OCI-M1 (cell line): ENCODE data around the gene MTMR4.
"Not testable (repeated sequence)": the region's sequence is repeated elsewhere in the genome, so short reads cannot be mapped to it uniquely, and the experiment has no call there.

ENCODE experiments used
- DNase-seq: peaks from one replicate; lab custom pipeline; 2025; lab: John Stamatoyannopoulos, UW

The MTMR4 gene

DNA sequence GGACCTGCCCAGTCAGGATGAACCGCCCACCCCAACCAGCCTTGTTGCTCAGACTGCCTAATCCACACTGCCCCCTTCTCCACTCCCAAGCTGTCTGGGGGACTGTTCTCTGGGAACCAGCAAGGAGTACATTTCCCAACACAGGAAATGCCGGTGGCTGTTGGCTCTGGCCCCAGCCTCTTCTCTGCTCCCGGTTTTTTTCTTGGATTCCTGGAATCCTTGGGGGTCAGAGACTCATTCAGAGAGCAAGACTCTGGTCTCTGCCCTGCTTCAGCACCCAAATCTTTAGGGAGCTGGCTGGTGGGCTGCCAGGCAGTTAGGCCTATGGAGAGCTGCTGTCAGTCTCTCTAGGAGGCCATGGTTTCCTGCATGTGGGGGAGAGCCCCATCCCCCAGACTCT, 10.8 kb upstream of the MTMR4 start:
- no peak for DNase-seq

GRCh38 chr17:58521680-58522079, 7.2 kb upstream of the MTMR4 start:
- DNase-seq = no peak

GRCh38 chr17:58520843-58521430, 6.5 kb upstream of the MTMR4 start:
- DNase-seq = peak; percentile 78

- peak; percentile 100 for DNase-seq
These were observed 3.6 kb upstream of the MTMR4 start for GRCh38 chr17:58517928-58518609.

DNA sequence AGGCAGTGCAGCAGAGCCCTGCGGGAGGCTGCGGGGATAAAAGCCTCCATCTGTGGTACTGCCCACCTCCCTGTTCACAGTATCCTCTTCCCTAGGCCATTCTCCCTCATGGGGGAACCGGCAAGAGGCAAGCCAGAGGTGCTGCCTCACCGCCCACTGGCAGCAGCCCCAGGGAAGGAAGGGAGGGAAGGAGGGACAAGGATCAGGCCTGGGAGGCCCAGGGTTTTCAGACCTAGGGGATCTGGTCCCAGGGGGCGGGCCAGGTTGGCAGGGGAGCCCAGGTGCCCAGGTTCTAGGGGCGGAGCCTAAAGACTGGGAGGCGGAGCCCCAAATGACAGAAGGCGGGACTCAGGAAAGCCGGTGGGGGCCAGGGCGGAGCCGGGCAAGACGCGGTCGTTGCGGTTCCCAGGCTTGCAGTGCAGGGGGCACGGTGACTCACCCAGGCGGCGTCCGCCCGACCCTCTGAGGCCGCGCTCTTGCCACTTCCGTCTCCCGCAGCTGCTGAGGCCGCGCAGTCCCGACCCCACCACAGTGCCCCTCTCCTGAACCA, 3.0 kb upstream of the MTMR4 start:
- DNase-seq = no peak

DNA sequence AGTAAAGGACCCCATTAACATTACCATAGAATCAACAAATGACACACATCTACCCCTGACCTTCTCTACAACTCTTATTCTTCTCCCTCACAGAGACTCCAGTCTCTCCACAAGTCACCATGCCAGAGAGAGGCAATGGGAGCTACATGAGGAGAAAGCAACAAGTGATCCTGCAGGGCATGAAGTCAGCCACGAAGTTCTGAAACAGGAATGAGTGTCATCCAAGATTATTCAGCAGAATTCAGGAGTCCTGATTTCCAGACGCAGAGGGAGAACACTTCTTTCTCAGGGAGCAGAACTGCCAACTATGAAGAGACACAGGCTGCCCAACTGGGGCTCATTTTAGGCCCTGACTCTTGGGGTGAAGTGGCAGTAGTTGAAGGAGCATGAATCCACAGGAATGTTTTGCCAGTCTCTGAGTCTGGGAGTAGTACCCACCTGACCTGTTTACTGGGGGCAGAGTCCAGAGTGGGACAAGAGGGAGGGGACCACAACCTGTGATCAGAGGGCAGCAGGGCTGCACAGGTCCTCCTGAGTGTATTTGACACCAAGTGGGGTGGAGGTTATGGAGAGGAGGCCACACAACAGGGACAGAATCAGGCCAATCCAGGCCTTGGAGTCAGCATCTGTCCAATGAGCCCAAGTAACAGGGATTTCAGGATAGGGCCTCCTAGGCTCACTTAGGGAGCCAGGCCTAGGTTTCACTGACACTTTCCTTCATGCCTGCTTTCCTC, 2.4 kb upstream of the MTMR4 start:
- no peak for DNase-seq

- no peak for DNase-seq
These were observed 848 bp upstream of the MTMR4 start for GRCh38 chr17:58515286-58515685.

DNA sequence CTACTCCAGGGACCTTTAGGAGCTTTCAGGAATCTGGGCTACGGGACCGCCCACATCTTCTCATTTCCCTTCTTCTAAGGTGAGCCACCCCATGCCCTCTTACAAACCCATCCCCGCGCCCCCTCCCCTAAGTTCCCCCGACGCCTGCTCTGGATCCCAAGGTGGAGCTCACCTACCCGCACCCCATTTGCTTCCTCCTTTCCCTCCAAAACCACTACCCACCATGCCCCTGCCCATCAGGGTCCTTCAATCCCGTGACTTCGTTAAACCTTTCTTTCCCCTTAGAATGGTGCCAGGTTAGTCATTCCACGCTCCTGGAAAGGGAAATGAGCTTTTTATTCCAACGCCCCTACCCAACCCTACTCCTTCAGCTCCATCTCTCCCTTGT, 326 bp upstream of the MTMR4 start:
- no peak for DNase-seq

DNA sequence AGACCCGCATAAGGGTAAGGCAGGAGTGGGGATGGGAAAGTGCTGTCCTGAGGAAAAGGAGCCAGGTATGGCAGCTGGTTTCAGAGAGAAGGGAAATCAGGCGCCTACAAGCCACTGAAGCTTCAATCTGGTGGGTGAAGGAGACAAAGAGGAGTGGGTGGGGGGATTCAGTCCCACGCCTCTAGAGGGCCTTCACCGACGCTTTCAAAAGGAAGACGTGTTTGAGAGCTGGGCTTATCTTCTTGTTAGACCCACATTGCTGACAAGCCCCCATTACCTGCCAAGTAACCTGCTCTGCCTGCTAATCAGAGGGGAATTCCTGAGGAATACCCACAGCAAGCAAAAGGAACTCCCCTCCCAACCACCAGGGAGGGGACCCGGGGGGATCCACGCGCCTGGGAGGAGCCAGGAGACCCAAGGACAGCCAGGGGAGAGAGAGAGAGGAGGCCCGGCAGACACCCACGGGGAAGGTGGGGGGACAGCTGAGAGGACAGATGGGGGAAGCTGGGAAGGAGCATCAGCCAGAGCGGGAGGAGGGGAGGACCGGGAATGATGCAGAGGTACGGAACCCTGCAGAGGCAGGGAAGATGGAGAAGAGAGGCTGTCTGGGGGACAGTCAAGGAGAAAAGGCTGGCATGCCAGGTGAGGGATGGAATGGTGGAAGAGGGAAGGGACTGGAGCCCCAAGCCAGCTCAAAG, 1.0 kb downstream of the MTMR4 start:
- DNase-seq = no peak

DNA sequence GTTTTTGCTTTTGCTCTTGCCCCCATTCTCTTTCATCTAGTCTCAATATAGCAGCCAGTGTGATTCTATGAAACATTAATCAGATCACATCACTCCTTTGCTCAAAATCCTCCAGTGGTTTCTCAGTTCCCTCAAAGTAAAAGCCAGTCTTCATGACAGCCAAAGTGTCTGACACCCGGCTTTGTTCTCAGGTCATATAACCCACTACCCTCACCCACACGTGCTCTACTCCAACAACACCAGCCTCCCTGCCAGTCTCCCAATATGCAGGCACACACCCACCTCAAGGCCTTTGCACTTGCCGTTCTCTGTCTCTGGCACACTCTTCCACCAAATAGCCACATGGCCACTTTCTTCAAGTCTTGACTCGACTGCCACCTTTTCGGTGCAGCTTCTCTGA, 4.4 kb downstream of the MTMR4 start:
- no peak for DNase-seq

GRCh38 chr17:58508341-58509067, 5.9 kb downstream of the MTMR4 start:
- DNase-seq = no peak

- DNase-seq = no peak
These were observed 7.3 kb downstream of the MTMR4 start for GRCh38 chr17:58507123-58507634.

DNA sequence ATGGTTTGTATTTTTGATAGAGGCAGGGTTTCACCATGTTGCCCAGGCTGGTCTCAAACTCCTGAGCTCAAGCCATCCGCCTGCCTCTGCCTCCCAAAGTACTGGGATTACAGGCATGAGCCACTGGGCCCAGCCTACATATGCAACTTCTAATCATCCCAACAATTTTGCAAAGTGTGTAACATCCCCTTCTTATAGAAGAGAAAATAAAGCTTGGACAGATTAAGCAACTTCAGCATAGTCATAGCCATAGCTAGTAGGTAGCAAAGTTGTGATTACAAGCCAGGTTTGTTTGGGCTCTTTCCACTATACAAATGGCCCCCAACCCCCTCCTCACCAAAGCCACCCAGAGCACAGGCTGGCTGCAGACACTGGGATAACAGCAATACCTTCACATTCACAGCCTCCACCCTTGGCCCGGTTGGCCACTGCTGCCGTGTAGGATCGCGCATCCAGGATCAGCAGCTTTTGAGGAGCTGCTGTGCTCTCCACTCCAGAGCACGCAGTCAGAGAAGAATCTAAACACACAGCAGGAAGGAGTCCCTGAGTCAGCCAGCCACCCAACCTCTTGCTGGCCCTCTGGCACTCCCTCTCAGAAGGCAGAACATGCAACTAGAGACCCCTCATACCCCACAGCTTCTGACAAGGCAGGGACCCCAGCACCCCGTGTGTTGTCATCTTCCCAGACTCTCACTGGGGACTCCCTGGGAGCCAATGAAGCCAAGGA, 7.9 kb downstream of the MTMR4 start:
- DNase-seq = no peak

GRCh38 chr17:58504826-58505351, 9.5 kb downstream of the MTMR4 start:
- DNase-seq = no peak

GRCh38 chr17:58503866-58504265, 10.6 kb downstream of the MTMR4 start:
- no peak for DNase-seq

- not testable (repeated sequence) for DNase-seq
These were observed 11.3 kb downstream of the MTMR4 start for GRCh38 chr17:58503134-58503533.

- no peak for DNase-seq
These were observed 13.0 kb downstream of the MTMR4 start for GRCh38 chr17:58501451-58501850.

DNA sequence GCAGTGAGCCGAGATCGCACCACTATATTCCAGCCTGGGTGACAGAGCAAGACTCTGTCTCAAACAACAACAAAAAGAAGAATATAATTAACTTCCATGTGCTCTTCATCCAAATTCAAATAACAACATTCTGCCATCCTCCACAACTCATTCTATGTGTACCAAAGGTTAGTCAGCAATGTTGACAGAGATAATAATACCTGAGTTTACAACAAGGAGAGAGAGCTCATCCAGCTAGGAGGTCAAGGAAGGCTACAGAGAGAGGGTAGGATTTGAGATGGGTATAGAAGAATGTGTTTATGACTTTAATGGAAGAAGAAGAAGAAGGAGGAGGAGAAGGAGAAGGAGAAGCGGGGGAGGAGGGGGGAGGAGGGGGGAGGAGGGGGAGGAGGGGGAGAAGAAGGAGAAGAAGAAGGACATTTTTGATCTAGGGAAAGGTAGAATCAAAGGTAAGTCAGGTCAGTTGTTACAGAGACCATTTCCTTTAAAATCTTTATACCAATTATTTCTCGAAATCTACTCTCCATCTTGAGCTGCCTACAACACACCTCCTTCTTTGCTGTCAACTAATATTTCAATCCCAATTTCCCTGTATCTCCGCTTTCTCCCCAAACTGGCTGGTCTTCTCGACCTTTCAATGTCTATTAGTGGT, 16.1 kb downstream of the MTMR4 start:
- no peak for DNase-seq

- DNase-seq = no peak
These were observed 20.9 kb downstream of the MTMR4 start for GRCh38 chr17:58493506-58493905.
